Neural progenitor cell (in vitro differentiated cells): Measurements from ENCODE around the gene WDPCP. TPM values are rescaled to one million over a fixed set of nuclear protein-coding genes. Genes with fewer than 3 reads are reported as not detected.
"Not testable (repeated sequence)": the region's sequence is repeated elsewhere in the genome, so short reads cannot be mapped to it uniquely, and the experiment has no call there.

ENCODE experiments used
- DNase-seq: peaks from one replicate; pipeline ENCODE4 v3.0.0-alpha.2; 2016; ENCODE audit warnings: low spot score
- H2AFZ ChIP-seq: fragments of 200-600 bp; sonication (generic); replicated peaks from 2 replicates; pipeline ENCODE4 v1.6.1; 2016; ENCODE audit warnings: antibody characterized with exemption
- H3F3A ChIP-seq: fragments of 200-600 bp; sonication (generic); 2 replicates; pipeline ENCODE4 v1.6.1; 2016; ENCODE audit warnings: antibody characterized with exemption, low read depth
- H3K27ac ChIP-seq: fragments of 200-600 bp; sonication (generic); 2 replicates; pipeline ENCODE4 v1.5.1; 2016; ENCODE audit warnings: mild to moderate bottlenecking
- H3K27me3 ChIP-seq: fragments of 200-600 bp; sonication (generic); 2 replicates; pipeline ENCODE4 v1.6.1; 2016; ENCODE audit warnings: mild to moderate bottlenecking, moderate library complexity
- H3K36me3 ChIP-seq: fragments of 200-600 bp; sonication (generic); 2 replicates; pipeline ENCODE4 v1.5.1; 2016
- H3K4me1 ChIP-seq: fragments of 200-600 bp; sonication (generic); 2 replicates; pipeline ENCODE4 v1.6.1; 2016; ENCODE audit warnings: mixed run types
- H3K4me2 ChIP-seq: fragments of 200-600 bp; sonication (generic); 2 replicates; pipeline ENCODE4 v1.6.1; 2016
- H3K4me3 ChIP-seq: fragments of 200-600 bp; sonication (generic); 2 replicates; pipeline ENCODE4 v1.5.1; 2016
- H3K79me2 ChIP-seq: fragments of 200-600 bp; sonication (generic); 2 replicates; pipeline ENCODE4 v1.6.1; 2016; ENCODE audit warnings: low read depth
- H3K9ac ChIP-seq: fragments of 200-600 bp; sonication (generic); 2 replicates; pipeline ENCODE4 v1.6.1; 2016
- H3K9me3 ChIP-seq: fragments of 200-600 bp; sonication (generic); 2 replicates; pipeline ENCODE4 v1.5.1; 2016; ENCODE audit warnings: low read depth
- H4K20me1 ChIP-seq: fragments of 200-600 bp; sonication (generic); 2 replicates; pipeline ENCODE4 v1.6.1; 2016; ENCODE audit warnings: low read depth
- H3K27ac Mint-ChIP-seq: 3 replicates; pipeline ENCODE4 v1.8.0; 2021; ENCODE audit warnings: mixed read lengths
- H3K27me3 Mint-ChIP-seq: 2 replicates; pipeline ENCODE4 v1.8.0; 2022; ENCODE audit warnings: low read depth, mild to moderate bottlenecking, inconsistent platforms, moderate library complexity, mixed read lengths; ENCODE audit not compliant: insufficient read depth
- H3K36me3 Mint-ChIP-seq: 3 replicates; pipeline ENCODE4 v1.8.0; 2021; ENCODE audit warnings: mixed read lengths
- H3K4me1 Mint-ChIP-seq: 3 replicates; pipeline ENCODE4 v1.8.0; 2021; ENCODE audit warnings: mixed read lengths
- H3K4me3 Mint-ChIP-seq: 3 replicates; pipeline ENCODE4 v1.8.0; 2021; ENCODE audit warnings: mild to moderate bottlenecking, moderate library complexity, mixed read lengths
- H3K9me3 Mint-ChIP-seq: 3 replicates; pipeline ENCODE4 v1.8.0; 2020; ENCODE audit warnings: mixed read lengths
- CTCF ChIP-seq: fragments of 200-600 bp; sonication (generic); IDR thresholded peaks from 2 replicates; pipeline ENCODE4 v1.5.1; 2017; ENCODE audit warnings: antibody characterized with exemption, mild to moderate bottlenecking
- EZH2 ChIP-seq: fragments of 200-600 bp; sonication (generic); IDR thresholded peaks from 2 replicates; pipeline ENCODE4 v1.6.1; 2017; ENCODE audit warnings: antibody characterized with exemption, mild to moderate bottlenecking, moderate library complexity
- EZH2phosphoT487 ChIP-seq: fragments of 200-600 bp; sonication (generic); IDR thresholded peaks from 2 replicates; pipeline ENCODE4 v1.6.1; 2017; ENCODE audit warnings: antibody characterized with exemption
- total RNA-seq: library from RNA; depleted of rRNA; stranded (reverse); fragments of >200 nt; gene quantifications from 2 replicates; pipeline ENCODE4 v1.2.3, GENCODE V29; 2015; ENCODE audit warnings: low replicate concordance

WDPCP gene
- total RNA-seq, 1 donor from 2014 or later = 11.4 TPM

GRCh38 chr2:63334910-63335309 is 253.4 kb downstream of the WDPCP start:
- Mint-ChIP-seq H3K27me3 (no peaks in the 10 kb centered on the region), H3K9me3 (no peaks in the 10 kb centered on the region), H3K4me1 (no peaks in the 10 kb centered on the region), H3K4me3 (no peak overlapping the region), H3K36me3 (peaks cover 2% of the 10 kb centered on the region), H3K27ac (no peak overlapping the region)
- Histone ChIP-seq H3K9me3 (peaks cover 5% of the 10 kb centered on the region), H3K36me3 (no peaks in the 10 kb centered on the region), H3K4me2 (no peak overlapping the region), H3K27me3 (no peaks in the 10 kb centered on the region), H3K9ac (no peak overlapping the region), H3F3A (no peaks in the 10 kb centered on the region), H3K27ac (no peak overlapping the region), H2AFZ (no peak overlapping the region), H4K20me1 (no peaks in the 10 kb centered on the region), H3K4me1 (no peaks in the 10 kb centered on the region), H3K79me2 (no peaks in the 10 kb centered on the region), H3K4me3 (no peak overlapping the region)
- no peak for TF ChIP-seq CTCF
- TF ChIP-seq EZH2phosphoT487 = no peak
- TF ChIP-seq EZH2 = no peak
- no peak for DNase-seq

DNA sequence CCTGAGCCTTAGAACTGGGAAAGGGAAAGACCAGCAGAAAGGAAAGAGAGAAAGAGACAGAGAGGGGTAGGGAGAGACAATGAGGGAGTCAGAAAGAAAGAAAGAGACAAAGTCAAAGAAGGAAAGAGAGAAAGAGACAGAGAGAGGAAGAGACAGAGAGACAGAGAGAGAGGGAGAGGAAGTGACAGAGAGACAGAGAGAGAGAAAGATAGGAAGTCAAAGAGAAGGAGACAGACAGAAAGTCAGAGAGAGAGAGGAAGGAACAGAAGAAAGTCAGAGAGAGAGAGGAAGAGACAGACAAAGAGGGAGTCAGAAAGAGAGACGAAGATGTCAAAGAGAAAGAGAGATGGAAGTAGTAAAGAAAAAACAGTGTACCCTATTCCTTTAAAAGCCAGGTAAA is 261.8 kb downstream of the WDPCP start:
- H2AFZ ChIP-seq = no peak overlapping the region
- no peak overlapping the region for H3K27ac Mint-ChIP-seq
- DNase-seq = no peak
- H3K4me1 Mint-ChIP-seq = no peaks in the 10 kb centered on the region
- H3K27ac ChIP-seq = no peak overlapping the region
- no peaks in the 10 kb centered on the region for H3K27me3 ChIP-seq
- TF ChIP-seq EZH2phosphoT487 = no peak
- no peak for TF ChIP-seq EZH2
- TF ChIP-seq CTCF = no peak
- H3K79me2 ChIP-seq = no peaks in the 10 kb centered on the region
- H3F3A ChIP-seq = no peaks in the 10 kb centered on the region
- no peaks in the 10 kb centered on the region for H3K9me3 Mint-ChIP-seq
- H3K4me3 Mint-ChIP-seq = no peak overlapping the region
- peaks cover 2% of the 10 kb centered on the region for H3K27me3 Mint-ChIP-seq
- peaks cover 3% of the 10 kb centered on the region for H3K36me3 Mint-ChIP-seq
- H3K4me3 ChIP-seq = no peak overlapping the region
- H3K9ac ChIP-seq = no peak overlapping the region
- no peaks in the 10 kb centered on the region for H4K20me1 ChIP-seq
- H3K36me3 ChIP-seq = no peaks in the 10 kb centered on the region
- no peaks in the 10 kb centered on the region for H3K9me3 ChIP-seq
- no peak overlapping the region for H3K4me2 ChIP-seq
- peaks cover 4% of the 10 kb centered on the region for H3K4me1 ChIP-seq

DNA sequence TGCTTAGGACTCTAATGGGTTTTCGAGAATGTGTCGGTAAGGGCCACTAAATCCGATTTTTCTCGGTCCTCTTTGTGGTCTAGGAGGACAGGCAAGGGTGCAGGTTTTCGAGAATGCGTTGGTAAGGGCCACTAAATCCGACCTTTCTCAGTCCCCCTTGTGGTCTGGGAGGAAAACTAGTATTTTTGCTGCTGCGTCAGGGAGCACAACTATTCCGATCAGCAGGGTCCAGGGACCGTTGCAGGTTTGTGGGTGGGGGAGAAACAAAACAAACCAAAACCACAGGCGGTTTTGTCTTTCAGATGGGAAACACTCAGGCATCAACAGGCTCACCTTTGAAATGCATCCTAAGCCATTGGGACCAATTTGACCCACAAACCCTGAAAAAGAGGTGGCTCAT is 264.6 kb downstream of the WDPCP start:
- not testable (repeated sequence) for H3K9me3 ChIP-seq, H2AFZ ChIP-seq, H3K36me3 ChIP-seq, H3K9ac ChIP-seq, H3K27ac Mint-ChIP-seq, H3K27me3 ChIP-seq, H3K27ac ChIP-seq, H3K27me3 Mint-ChIP-seq, H3K4me1 ChIP-seq, H3K4me3 ChIP-seq, DNase-seq, H3K4me2 ChIP-seq, H3K4me3 Mint-ChIP-seq, H3K36me3 Mint-ChIP-seq, H3K4me1 Mint-ChIP-seq, H3K79me2 ChIP-seq, H4K20me1 ChIP-seq, H3K9me3 Mint-ChIP-seq, H3F3A ChIP-seq

DNA sequence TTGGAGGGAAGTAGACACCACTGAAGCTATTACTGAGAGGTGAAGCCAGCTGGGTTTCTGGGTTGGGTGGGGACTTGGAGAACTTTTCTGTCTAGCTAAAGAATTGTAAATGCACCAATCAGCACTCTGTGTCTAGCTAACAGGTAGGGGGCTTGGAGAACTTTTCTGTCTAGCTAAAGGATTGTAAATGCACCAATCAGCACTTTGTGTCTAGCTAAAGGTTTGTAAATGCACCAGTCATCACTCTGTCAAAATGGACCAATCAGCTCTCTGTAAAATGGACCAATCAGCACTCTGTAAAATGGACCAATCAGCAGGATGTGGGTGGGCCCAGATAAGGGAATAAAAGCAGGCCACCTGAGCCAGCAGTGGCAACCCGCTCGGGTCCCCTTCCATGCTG is 266.3 kb downstream of the WDPCP start:
- DNase-seq, H3K27me3 ChIP-seq, H3F3A ChIP-seq, H3K79me2 ChIP-seq, H4K20me1 ChIP-seq, H3K4me2 ChIP-seq, H3K9me3 Mint-ChIP-seq, H3K9me3 ChIP-seq, H3K4me3 ChIP-seq, H3K36me3 ChIP-seq, H3K27me3 Mint-ChIP-seq, H3K4me3 Mint-ChIP-seq, H3K27ac Mint-ChIP-seq, H3K27ac ChIP-seq, H3K4me1 Mint-ChIP-seq, H3K36me3 Mint-ChIP-seq, H2AFZ ChIP-seq, H3K9ac ChIP-seq, H3K4me1 ChIP-seq: not testable (repeated sequence)
